Loucy (cell line): ENCODE measurements around the gene SERINC2.

ENCODE experiments used
- H2AFZ ChIP-seq: fragments of 200-600 bp; sonication (generic); 2 replicates; pipeline ENCODE4 v1.6.0; 2016; ENCODE audit warnings: antibody characterized with exemption, mild to moderate bottlenecking, low read length, moderate library complexity
- H3F3A ChIP-seq: fragments of 200-600 bp; 2 replicates; pipeline ENCODE4 v1.6.0; 2016; ENCODE audit warnings: antibody characterized with exemption, low read depth, mild to moderate bottlenecking
- H3K27me3 ChIP-seq: fragments of 200-600 bp; sonication (generic); 2 replicates; pipeline ENCODE4 v1.6.1; 2014; ENCODE audit warnings: low read length, mild to moderate bottlenecking; ENCODE audit not compliant: insufficient read depth, poor library complexity, severe bottlenecking
- H3K36me3 ChIP-seq: fragments of 200-600 bp; sonication (generic); 2 replicates; pipeline ENCODE4 v1.6.1; 2016; ENCODE audit warnings: low read length; ENCODE audit not compliant: insufficient read depth
- H3K4me1 ChIP-seq: fragments of 200-600 bp; sonication (generic); 2 replicates; pipeline ENCODE4 v1.5.1; 2014; ENCODE audit warnings: low read length, mild to moderate bottlenecking; ENCODE audit not compliant: insufficient read depth, poor library complexity, severe bottlenecking
- H3K4me2 ChIP-seq: fragments of 200-600 bp; sonication (generic); 2 replicates; pipeline ENCODE4 v1.6.0; 2014; ENCODE audit warnings: antibody characterized with exemption, low read length, low read depth, mild to moderate bottlenecking; ENCODE audit not compliant: poor library complexity, severe bottlenecking
- H3K4me3 ChIP-seq: fragments of 200-600 bp; sonication (generic); 2 replicates; pipeline ENCODE4 v1.5.1; 2014; ENCODE audit warnings: low read length, mild to moderate bottlenecking, mixed read lengths; ENCODE audit not compliant: poor library complexity, severe bottlenecking
- H3K79me2 ChIP-seq: fragments of 200-600 bp; sonication (generic); 2 replicates; pipeline ENCODE4 v1.6.1; 2014; ENCODE audit warnings: low read length; ENCODE audit not compliant: insufficient read depth
- H3K9ac ChIP-seq: fragments of 200-600 bp; sonication (generic); 2 replicates; pipeline ENCODE4 v1.6.0; 2014; ENCODE audit warnings: mild to moderate bottlenecking, low read depth, low read length, moderate library complexity; ENCODE audit not compliant: poor library complexity, severe bottlenecking
- H3K9me2 ChIP-seq: fragments of 200-600 bp; sonication (generic); replicated peaks from 2 replicates; pipeline ENCODE4 v1.6.1; 2016; ENCODE audit warnings: low read depth, low read length, mixed read lengths
- H3K9me3 ChIP-seq: fragments of 200-600 bp; sonication (generic); 2 replicates; pipeline ENCODE4 v1.6.1; 2014; ENCODE audit warnings: mild to moderate bottlenecking, antibody characterized with exemption, low read length, low read depth; ENCODE audit not compliant: insufficient read depth
- H4K20me1 ChIP-seq: fragments of 200-600 bp; sonication (generic); 2 replicates; pipeline ENCODE4 v1.6.0; 2014; ENCODE audit warnings: antibody characterized with exemption, low read length, mild to moderate bottlenecking; ENCODE audit not compliant: insufficient read depth, poor library complexity, severe bottlenecking
- CTCF ChIP-seq: fragments of 200-600 bp; sonication (generic); conservative IDR thresholded peaks from 2 replicates; pipeline ENCODE4 v1.5.1; 2014; ENCODE audit warnings: mild to moderate bottlenecking, antibody characterized with exemption, low read length
- EZH2phosphoT487 ChIP-seq: fragments of 200-600 bp; IDR thresholded peaks from 2 replicates; pipeline ENCODE4 v1.6.1; 2018; ENCODE audit warnings: antibody characterized with exemption, mild to moderate bottlenecking, moderate library complexity, borderline replicate concordance

The SERINC2 gene

DNA sequence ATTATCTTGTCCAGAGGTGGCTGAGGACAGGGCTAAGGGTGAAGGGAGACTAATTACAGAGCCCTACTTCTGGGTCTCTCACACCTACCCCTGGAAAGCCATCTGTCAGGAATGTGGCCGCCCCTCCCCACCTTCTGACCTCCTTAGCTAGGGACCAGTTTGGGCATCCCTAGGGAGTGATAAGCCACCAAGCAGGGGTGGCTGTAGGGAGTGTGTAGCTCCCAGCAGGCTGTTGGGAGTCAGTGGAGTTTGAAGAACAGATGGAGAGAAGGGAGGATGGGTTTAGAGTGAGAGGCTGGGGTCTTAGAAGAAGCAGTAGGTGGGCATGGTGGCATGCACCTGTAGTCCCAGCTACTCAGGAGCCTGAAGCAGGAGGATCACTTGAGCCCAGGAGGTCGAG is 808 bp upstream of the SERINC2 start:
- no peak overlapping the region for H3K4me3 ChIP-seq
- no peak for TF ChIP-seq CTCF
- TF ChIP-seq EZH2phosphoT487: no peak
- no peak overlapping the region for H3K4me2 ChIP-seq

GRCh38 chr1:31413405-31414001 is 490 bp downstream of the SERINC2 start:
- no peak overlapping the region for H3K9ac ChIP-seq

More for the DNA sequence above, 808 bp upstream of the SERINC2 start:
- H4K20me1 ChIP-seq: no peaks in the 10 kb centered on the region
- no peaks in the 10 kb centered on the region for H3K79me2 ChIP-seq
- H2AFZ ChIP-seq: no peak overlapping the region
- H3F3A ChIP-seq: no peaks in the 10 kb centered on the region
- no peaks in the 10 kb centered on the region for H3K27me3 ChIP-seq
- H3K9ac ChIP-seq: no peak overlapping the region
- H3K9me3 ChIP-seq: no peaks in the 10 kb centered on the region
- H3K4me1 ChIP-seq: no peaks in the 10 kb centered on the region
- H3K36me3 ChIP-seq: no peaks in the 10 kb centered on the region
- H3K9me2 ChIP-seq: no peaks in the 10 kb centered on the region

DNA sequence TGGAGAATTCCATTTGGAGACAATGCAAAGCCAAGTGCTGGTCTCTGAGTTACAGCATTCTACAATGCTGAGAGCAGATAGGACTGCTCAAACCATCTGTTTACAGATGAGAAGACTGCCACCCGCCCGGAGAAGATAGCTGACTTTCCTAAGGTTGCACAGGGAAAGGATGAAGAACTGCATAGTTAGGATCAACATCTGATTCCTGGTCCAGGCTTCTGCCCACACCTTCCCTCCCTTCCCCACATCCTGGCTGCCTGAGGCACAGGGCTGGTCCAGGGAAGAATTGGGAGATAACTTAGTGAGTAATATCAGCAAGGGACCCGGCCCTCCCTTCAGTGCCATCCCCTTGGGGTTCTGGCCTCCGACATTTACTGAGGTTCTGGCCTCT is 2.0 kb downstream of the SERINC2 start:
- Histone ChIP-seq H3K79me2 (no peaks in the 10 kb centered on the region), H2AFZ (no peak overlapping the region), H3F3A (no peaks in the 10 kb centered on the region), H3K9me2 (no peaks in the 10 kb centered on the region), H3K27me3 (no peaks in the 10 kb centered on the region), H3K36me3 (no peaks in the 10 kb centered on the region), H3K9me3 (no peaks in the 10 kb centered on the region), H3K4me1 (no peaks in the 10 kb centered on the region), H4K20me1 (no peaks in the 10 kb centered on the region), H3K4me3 (no peak overlapping the region), H3K4me2 (no peak overlapping the region), H3K9ac (no peak overlapping the region)
- no peak for TF ChIP-seq EZH2phosphoT487
- no peak for TF ChIP-seq CTCF

More at GRCh38 chr1:31413405-31414001, 490 bp downstream of the SERINC2 start:
- H3K9me2 ChIP-seq: no peaks in the 10 kb centered on the region
- H3K4me1 ChIP-seq: no peaks in the 10 kb centered on the region
- no peaks in the 10 kb centered on the region for H3K9me3 ChIP-seq
- no peaks in the 10 kb centered on the region for H3K79me2 ChIP-seq
- H3K36me3 ChIP-seq: no peaks in the 10 kb centered on the region
- H3F3A ChIP-seq: no peaks in the 10 kb centered on the region
- no peak overlapping the region for H2AFZ ChIP-seq
- peak overlapping the region; percentile 49 for H3K4me3 ChIP-seq
- H4K20me1 ChIP-seq: no peaks in the 10 kb centered on the region
- TF ChIP-seq EZH2phosphoT487: no peak
- no peak for TF ChIP-seq CTCF
- peak overlapping the region; percentile 48 for H3K4me2 ChIP-seq
- H3K27me3 ChIP-seq: no peaks in the 10 kb centered on the region
